CD4-positive, alpha-beta T cell treated with Interleukin-1 beta for 1 hour (primary cell): ENCODE data around the gene PDGFA.

Source experiments
- DNase-seq, 2 donors: peaks; one replicate each; pipeline ENCODE4 v3.0.0-alpha.2; 2020 to 2022

The PDGFA gene

GRCh38 chr7:519484-520390 is at the start of gene PDGFA:
PDGFA (minus strand) TSS chr7:519846; CDS start chr7:519001, 845 bp downstream.
- DNase-seq = no peak

- no peak for DNase-seq
Measured at GRCh38 chr7:568031-568951, 48.6 kb upstream of the PDGFA start.

- no peak for DNase-seq
Measured at GRCh38 chr7:567305-567883, 47.7 kb upstream of the PDGFA start.

GRCh38 chr7:566100-566499 is 46.5 kb upstream of the PDGFA start:
- DNase-seq = no peak

- DNase-seq = no peak
Measured at GRCh38 chr7:564176-564865, 44.7 kb upstream of the PDGFA start.

- no peak for DNase-seq
Measured at GRCh38 chr7:563629-564170, 44.1 kb upstream of the PDGFA start.

GRCh38 chr7:562789-563628 is 43.4 kb upstream of the PDGFA start:
- no peak for DNase-seq

GRCh38 chr7:562374-562675 is 42.7 kb upstream of the PDGFA start:
- no peak for DNase-seq

GRCh38 chr7:561631-562373 is 42.2 kb upstream of the PDGFA start:
- DNase-seq = no peak

- DNase-seq = no peak
Measured at GRCh38 chr7:560966-561630, 41.5 kb upstream of the PDGFA start.

- no peak for DNase-seq
Measured at GRCh38 chr7:559396-559705, 39.7 kb upstream of the PDGFA start.

- DNase-seq = no peak
Measured at GRCh38 chr7:557558-557881, 37.9 kb upstream of the PDGFA start.

- DNase-seq = no peak
Measured at GRCh38 chr7:556837-557557, 37.4 kb upstream of the PDGFA start.

GRCh38 chr7:556291-556826 is 36.7 kb upstream of the PDGFA start:
- DNase-seq = no peak

- no peak for DNase-seq
Measured at GRCh38 chr7:555551-556160, 36.0 kb upstream of the PDGFA start.

GRCh38 chr7:553636-554111 is 34.0 kb upstream of the PDGFA start:
- no peak for DNase-seq

GRCh38 chr7:552868-553635 is 33.4 kb upstream of the PDGFA start:
- DNase-seq = no peak
